NOMO-1 treated with dmso at 0.1 percent for 144 hours (cell line): ENCODE data around the gene HDAC7.
A peak's percentile ranks its signal among the peaks of the same experiment; 100 is the strongest.

Experiments
- DNase-seq: peaks from one replicate; lab custom pipeline; 2025; ENCODE audit not compliant: unreplicated experiment; lab: John Stamatoyannopoulos, UW

Gene HDAC7

DNA sequence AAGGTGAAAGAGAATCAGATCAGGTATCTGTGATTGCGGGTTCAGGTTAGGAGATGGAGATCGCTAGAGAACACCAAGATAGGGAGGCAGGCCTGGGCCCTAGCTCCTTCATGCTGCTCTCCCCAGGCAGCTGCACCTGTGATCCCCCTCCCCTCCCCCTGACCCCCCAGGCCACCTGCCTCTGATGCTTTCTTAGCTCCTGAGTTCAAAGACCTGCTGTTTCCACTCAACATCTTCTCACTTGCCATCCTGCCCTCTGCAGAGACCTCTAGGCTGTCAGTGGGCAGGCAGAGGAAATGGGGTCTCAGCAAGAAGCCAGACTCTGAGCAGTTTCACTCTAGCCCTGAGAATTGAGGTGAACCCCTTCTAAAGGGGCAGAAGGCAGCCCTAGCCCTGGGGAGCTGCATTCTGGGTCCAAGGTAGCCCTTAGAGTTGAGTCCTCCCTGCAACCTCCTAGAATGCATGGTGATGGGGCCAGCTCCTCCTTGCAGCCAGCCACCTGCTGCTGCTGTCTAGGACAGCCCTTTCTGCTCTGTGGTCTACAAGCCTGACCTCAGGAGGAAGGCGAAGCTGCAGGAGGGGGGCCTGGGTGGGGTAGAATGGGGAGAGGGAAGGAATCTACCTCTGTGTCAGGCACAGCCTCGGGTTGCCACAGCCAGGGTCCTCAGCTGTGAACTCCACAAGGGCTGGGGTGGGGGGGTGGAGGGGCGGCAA, 53.0 kb downstream of the HDAC7 start:
- DNase-seq, result no peak

DNA sequence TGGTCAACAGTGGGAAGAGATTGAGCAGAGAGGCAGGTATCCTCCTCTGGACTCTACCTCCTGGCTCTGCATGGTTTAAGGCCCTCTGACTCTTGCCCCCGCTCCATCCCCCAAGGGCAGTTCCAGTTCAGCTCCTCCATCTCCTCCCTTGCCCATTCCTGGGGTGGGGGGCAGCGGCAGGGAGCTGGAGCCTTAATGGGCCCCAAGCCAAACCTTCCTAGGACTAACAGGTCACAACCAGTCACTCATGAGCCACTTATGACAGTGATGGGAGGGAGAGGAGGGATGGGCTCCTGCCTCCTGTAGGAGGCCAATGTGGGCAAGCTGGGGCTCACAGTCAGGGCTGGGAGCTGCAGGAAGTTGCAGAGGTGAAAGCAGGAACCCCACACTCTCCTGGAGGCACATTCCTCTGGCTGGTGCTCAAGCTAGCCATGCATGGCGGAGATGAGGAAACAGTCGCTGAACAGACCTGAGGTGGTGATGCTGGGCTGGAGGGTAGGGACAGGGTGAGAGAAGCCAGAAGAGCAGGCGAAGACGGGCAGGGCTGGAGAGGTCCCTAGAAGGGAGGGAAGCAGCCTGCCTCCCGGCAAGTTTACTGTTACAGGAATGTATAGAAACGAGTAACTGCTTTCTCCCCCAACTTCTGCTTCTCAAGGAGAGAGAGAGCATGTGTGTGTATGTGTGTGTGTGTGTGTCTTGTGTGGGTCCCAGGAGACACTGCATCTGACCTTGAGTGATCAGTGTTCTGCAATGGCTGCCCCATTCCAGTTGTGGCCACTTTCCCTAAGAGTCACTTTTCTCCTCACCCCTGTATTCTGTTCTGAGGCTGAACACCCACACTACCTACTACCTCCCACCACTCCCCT, 56.0 kb downstream of the HDAC7 start:
- no peak for DNase-seq

DNA sequence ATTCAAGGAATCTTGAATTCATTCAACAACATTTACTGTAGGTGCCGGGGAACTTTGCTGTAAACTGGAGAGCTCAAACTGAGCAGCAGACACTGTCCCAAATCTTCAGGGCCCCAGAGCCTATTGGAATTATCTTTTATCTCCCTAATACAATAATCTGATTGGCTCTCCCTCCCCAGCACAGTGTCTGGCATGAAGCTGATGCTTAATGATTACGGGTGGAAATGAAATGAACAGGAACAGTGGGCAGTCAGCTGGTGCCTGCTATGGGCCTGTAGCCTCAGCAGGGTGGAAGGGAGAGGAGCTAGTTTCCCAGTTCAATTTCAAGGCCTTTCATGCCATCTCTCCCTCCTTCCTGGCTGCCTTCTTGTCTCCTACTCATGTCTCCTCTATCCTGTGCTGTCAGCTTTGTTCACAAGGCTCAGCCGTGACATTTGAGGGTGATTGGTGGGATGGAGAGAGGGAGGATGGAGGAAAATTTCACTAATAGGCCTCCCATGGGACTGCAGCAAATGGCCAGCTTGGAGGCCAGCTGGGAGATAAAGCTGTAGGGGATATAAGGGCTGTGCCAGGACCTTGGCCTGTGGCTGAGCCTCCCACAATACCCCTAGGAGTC, 56.7 kb downstream of the HDAC7 start:
- no peak for DNase-seq

DNA sequence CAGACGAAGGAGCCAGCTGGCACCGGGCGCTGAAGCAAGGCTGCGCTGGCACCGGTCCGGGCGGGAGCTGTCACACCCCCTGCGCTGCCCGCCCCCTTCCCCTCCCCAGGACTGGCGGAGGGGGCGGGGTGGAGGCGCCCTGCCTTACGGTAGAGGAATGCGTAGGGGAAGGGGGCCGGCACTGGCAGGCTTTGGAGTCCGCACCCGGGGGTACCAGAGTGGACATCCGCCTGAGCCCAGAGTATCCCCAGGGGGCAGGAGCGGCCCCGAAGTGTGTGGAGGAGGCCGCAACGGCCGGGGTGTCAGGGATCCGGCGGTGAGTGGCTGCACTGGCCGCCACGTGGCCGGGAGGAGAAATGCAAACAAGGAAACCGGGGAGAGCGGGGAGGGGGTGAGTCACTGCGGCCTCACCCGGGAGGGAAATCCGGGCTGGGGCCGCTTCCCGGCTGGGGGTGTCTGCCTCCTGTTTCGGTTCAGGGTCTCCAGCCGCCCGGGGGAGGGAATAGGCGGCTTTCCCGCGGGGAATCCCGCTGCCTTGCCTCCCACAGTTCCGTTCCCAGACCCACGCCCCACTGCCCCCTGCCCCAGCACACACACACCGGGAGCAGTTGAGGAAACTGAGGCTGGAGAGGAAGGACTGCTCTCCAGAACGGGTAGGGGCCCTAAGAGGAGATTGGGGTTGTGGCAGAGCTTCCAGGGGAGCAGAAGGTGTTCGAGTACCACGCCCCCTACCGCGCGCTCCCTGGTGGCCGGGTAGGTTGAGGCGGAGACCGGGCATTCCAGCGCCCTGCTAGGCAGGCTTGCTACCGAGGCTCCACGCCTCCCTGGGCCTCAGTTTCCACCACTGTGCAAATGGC, 60.6 kb downstream of the HDAC7 start, which contains the start of gene RAPGEF3:
RAPGEF3 (minus strand) TSS at position 47 of the 857 bp plus-strand sequence. CDS start 324 bp downstream, outside the sequence.
- peak; percentile 69 for DNase-seq

DNA sequence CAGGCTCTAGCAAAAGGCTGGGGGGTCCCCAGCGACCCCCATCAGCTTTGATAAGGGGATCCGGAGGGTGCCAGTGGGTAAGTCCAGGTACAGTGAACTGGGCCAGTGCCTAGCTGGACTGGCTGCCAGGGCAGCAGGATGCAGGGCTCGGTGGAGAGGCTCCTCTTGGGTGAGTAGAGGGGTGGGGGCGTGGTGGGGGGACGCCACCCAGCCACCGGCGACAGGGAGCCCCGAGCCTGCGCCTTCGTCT, 61.2 kb downstream of the HDAC7 start:
- DNase-seq, result no peak

DNA sequence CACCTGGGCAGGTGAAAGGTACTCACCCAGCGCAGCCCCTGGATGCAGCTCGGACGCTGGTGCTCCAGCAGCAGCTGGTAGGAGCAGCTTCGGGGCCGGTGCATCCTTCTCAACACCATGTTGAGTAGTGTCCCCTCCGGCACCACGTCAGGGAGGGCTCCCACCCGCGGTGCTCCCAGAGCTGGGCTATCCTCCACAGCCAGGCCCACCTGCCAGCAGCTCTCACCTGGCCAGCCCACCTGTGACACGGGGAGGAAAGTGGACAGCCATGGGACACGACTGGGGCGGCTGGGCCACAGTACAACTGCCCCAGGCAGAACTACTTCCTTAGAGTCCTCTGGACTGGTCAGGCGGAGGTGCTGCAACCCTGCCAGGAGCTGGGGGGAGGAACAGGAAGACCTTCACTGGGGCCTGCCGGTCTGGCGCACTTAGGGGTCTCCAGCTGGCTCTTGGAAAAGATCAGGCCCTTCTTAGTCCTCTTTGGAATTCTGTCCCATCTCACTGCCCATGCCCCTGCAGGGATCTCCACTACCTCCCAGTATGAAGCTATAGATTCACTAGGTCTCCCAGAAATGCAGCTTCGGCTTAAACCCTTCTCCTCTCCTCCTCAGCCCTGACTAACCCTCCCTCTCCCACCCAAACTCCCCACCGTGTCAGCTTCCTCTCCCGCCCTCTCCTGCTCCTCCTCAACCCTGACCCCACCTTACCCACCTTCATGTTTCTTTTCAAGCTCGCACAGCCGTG, 61.7 kb downstream of the HDAC7 start:
- DNase-seq, result no peak

DNA sequence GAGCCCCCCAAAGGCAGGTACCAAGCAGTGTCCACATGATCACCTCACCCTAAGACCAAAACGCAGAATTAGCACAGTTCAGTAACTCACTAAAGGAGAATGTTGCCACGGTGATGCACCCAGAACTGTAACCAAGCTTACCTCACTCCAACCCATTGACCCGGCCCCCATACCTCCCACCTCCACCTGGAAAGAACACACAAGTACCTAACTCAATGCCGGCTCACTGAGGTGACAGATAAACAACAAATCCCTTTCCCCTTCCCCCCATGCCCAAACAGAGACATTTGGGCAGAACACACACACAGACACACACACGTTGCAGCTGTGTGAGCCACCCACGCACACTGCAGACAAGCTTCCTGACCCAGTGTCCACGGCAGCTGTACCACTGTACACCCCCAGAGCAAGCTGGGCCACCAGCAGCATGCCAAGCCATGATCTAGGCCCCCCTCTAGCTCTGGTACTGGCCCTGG, 62.3 kb downstream of the HDAC7 start:
- DNase-seq, result no peak

DNA sequence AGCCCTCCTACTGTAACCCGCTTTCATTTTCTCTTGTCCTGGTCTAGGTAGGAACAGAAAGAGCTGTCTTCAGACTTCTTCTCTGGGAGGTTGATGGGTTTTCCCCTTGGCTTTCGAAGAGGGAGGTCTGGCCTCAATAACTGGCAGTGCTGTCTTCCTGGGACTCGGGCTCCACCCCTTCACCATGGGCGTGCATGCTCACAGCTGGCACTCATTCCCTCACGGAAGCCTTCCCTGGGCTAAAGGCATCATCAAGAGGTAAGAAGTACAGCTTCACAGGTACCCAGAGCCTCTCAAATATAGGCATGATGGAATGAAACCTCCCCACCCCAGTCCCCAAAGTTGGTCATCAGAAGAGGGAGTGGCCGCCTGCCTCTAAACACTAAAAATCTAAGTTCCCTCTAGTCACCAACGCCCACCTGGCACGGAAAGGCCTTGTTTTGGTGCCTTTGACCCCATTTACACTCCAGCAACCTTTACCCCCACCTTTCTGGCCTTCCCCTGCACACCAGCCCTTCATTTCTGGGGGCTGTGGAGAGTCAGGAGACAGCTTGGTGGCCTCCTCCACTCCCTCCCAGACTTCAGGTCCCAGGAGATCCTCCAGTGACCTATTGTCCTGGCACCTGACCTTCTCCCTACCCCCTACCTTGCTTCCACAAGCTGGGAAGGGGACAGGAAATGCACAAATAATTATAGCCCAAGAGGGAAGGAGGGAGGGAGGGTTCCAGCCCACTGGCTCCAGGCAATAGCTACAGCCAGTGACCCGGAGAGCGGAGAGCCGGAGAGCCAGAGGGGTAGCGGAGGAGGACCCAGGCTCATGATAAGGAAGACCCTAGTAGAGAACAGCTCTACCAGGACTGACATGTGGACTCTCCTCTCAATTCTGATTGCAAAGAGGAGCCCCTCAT, 63.8 kb downstream of the HDAC7 start:
- DNase-seq, result no peak

DNA sequence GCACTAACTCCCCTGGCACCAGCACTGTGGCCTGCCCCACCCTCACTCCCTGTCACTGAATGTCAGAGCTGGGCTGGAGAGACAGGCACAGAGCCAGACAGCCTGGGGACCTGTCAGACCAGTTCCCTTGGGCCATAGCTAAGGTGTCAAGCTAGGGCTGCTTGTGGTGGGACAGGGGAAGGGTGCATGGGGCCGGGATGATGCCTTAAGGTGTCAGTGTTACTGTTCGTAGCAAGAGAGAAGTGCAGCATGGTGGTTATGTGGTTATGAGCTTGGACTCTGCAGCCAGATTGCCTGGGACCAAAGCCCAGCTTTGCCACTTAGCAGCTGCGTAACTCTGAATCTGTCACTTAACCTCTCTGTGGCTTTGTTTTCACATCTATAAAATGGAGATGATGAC, 64.8 kb downstream of the HDAC7 start:
- no peak for DNase-seq

DNA sequence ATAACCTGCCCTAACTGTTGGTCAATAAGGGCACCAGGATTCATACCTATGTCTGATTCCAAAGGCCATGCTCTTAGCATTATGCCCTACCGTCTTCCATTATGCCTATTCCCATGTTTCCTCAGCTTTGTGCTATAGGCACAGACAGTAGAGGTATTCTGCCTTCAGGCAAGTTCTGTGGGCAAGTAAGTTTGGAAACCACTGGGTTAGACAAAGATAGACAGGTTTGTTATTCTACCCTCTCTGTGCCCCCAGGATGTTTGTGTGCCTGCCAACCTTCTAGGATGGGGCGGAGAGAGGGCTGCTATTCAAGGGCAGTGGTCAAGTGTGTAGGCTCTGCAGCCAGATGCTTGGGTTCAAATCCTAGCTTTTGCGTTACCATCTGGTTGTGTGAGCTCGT, 65.6 kb downstream of the HDAC7 start:
- DNase-seq, result no peak

DNA sequence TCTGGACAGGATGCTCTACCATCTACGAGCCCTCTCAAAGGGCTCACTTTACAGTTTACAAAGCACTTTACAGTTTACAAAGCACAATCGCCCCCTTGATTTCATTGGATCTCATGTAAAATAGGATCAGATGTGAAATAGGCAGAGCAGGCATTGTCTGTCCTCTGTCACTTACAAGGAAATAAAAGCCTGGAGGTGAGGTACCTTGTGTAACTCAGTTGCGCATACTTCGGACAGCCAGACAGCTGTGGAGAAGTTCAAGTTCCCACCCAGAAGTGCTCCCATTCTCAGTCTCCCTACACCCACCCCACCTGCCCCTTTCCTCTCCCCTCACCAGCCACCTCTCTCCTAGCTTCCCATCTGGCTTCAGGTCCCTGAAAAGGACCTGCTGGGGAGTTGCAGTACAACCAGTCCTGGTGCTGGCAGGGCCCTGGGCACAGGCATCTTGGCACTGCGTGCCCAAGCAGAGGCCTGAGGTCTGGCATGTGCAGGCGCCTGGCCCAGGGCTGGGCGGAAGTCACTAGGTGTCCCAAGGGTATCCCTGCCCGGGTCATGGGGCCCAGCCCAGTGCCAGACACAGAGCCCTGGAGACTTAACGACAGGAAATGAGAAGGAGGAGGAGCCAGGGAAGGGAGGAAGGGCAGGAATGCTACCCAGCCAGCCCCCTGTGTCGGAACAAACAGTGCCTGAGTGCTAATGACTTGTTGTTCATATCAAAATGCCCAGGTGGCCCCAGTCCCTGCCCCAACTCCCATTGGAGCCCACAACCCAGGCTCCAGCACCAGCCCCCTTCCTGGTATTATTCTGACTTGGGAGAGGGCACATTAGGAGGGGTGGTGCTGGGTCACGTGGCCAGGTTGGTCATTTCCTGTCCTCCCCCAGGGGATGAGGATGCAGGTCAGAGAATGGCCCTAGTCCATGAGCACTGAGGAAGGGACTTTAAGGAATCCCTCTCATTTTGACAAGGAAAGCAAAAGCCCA, 66.4 kb downstream of the HDAC7 start:
- no peak for DNase-seq

DNA sequence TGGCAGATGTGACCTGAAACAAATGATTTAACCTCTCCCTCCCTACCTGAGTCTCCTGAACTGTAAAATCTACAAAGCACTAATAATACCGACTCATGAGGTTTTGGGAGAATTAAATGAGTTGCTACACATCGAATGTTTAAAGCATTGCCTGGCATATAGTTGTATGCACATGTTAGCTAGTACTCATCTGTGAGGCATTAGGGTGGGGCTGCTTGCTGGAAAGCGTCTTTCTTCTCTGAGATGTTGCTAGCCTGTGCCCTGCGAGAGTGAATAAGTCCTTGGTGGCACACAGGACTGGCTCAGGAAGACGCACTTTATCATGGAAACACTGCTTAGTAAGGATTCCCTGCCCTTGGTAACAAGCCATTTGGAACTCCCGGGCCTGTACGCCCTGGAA, 67.2 kb downstream of the HDAC7 start:
- no peak for DNase-seq

DNA sequence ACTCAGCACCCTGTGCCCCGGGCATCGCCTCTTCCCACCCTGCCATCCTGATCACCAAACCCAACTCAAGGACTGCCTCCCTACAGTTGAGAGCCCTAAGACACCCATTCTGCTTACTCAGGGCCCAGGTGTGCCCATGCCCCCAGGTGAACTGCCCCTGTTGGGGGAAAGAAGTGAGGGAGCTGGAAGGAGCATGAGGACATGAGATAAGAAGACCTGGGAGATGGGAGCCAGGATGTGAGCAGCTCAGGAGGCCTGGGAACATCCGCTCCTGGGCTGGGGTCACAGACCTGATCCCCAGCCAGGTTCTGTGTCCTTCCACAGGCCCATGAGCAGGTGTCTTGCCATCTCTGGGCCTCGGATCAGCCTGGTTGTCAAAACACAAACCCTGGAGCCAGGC, 67.6 kb downstream of the HDAC7 start:
- DNase-seq, result no peak

DNA sequence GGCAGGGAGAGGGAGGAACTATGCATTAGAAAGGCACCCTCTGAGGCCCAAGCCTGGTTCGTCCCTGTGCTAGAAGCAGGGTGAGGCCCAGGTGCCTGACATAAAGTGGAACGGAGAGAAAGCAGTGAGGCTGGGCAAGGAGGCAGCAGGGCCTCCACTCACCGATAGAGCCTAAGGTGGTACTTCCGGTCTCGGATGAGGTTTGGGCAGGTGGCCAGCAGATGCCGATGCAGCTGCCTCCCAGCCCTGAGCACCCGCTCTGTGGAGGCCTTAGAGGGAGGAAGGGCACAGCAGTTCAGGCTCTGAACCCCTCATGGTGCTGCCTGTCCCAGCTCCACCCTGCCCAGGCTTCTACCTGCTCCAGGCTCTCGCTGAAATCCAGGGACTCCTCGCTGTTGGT, 68.1 kb downstream of the HDAC7 start:
- DNase-seq, result no peak

DNA sequence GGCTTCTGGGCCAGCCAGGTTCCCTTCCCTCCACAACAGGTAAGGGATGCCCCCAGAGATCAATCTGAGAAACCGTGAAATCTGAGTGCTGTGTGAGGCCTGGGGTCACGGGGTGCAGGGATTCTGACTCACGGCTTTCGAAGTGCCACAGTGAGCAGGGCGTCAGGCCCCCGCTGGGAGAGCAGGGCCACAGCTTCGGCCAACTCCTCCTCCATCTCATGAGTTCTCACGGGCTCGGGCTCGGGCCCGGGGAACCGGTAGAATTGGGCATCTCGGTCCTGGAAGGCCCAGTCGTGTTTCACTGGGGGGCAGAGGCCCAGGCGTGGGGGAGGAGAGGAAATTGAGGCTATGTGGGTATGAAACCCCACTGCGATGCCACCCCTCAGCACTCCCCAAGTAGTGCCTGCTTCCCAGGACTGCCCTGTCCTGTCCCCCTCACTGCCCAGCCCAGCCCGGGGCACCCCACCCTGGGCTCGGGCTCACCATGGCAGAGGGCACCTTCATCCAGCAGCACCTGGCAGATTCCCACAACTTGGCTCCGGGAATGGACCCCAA, 68.7 kb downstream of the HDAC7 start:
- no peak for DNase-seq

DNA sequence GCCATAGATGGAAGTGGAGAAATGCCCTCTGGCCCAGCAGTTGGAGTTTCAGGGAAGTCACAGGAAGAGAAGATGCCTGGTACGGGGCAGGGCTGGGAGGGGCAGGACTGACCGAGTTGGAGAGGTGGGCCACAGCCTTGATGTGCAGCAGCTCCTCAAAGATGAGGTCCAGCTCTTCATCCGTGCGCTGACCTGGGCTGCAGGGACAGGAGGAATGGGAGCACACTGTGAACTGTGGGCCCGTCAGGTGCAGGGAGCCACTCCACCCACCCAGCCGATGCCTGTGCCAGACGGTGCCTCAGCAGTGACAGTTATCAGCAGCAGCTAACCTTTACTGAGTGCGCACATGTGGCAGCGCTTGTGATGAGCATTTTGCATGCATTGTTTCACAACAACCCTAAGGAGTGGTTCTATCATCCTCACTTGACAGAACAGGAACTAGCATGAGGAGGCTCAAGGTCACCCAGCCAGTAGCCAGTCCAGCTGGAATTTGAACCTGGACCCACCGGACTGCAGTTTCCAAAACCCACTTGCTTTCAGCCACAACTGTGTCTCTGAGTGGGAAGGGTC, 69.4 kb downstream of the HDAC7 start:
- peak; percentile 32 for DNase-seq

DNA sequence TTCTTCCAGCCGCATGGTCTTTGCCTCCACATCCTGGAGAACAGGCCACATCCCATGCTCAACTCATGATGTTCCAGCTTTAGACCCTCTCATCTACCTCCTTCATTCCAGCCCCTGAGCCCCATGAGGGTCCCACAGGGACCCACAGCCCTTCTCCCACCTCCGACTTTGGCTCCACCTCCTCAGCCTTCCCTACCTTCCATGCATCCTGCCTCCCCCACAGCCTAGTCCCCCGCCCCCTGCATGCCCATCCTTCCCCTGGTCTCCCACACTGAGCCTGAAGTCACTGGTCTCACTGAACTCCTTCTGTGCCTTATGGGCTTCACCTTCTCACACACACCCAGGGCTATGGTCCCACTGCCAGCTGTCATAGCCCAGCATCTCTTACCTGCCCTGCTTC, 70.8 kb downstream of the HDAC7 start:
- DNase-seq, result no peak

DNA sequence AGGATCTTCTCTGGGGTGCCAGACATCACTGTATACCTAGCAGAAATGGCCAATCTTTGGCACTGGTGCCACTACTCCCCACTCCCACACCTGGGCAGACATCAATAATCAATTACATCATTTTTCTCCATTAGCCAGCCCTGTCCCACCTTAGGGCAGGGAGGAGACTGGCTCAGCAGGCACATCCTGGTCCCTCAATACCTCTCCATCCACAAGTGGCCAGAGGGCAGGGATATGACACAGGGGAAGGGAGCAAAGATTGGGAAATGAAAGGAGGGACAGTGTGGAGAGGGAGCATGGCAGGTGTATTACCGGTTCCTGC, 71.2 kb downstream of the HDAC7 start:
- no peak for DNase-seq
